ENCODE data around the gene GRIPAP1.

GRIPAP1 gene

GRCh38 chrX:49041744-49042580 is 39.9 kb upstream of the GRIPAP1 start:
- TF ChIP-seq MAX (IDR thresholded peaks at IDR 0.05; ENCODE audit: low read depth, low read length) (no peak), POLR2A (IDR thresholded peaks at IDR 0.05; ENCODE audit: extremely low read depth, insufficient read length) (no peak), CTCF (IDR thresholded peaks at IDR 0.05; ENCODE audit: low read depth, low read length) (no peak), MYC (IDR thresholded peaks at IDR 0.05; ENCODE audit: low read depth, low read length) (no peak)
- peak overlapping the region; percentile 64 for H3K4me3 ChIP-seq (ENCODE audit: low read depth, low read length)
- peak; percentile 58 for DNase-seq (ENCODE audit: low read depth)

GRCh38 chrX:49040376-49040955 is 38.4 kb upstream of the GRIPAP1 start:
- TF ChIP-seq MAX (IDR thresholded peaks at IDR 0.05; ENCODE audit: low read depth, low read length): no peak
- TF ChIP-seq MYC (IDR thresholded peaks at IDR 0.05; ENCODE audit: low read depth, low read length): no peak
- no peak for TF ChIP-seq CTCF (IDR thresholded peaks at IDR 0.05; ENCODE audit: low read depth, low read length)
- TF ChIP-seq POLR2A (IDR thresholded peaks at IDR 0.05; ENCODE audit: extremely low read depth, insufficient read length): no peak
- no peak for DNase-seq (ENCODE audit: low read depth)
- peak overlapping the region; percentile 9 for H3K4me3 ChIP-seq (ENCODE audit: low read depth, low read length)

GRCh38 chrX:49039598-49040375 is 37.7 kb upstream of the GRIPAP1 start:
- H3K4me3 ChIP-seq (ENCODE audit: low read depth, low read length): peak overlapping the region; percentile 9
- DNase-seq (ENCODE audit: low read depth): peak; percentile 96
- no peak for TF ChIP-seq MYC (IDR thresholded peaks at IDR 0.05; ENCODE audit: low read depth, low read length)
- peak; percentile 3 for TF ChIP-seq CTCF (IDR thresholded peaks at IDR 0.05; ENCODE audit: low read depth, low read length)

- DNase-seq (ENCODE audit: low read depth): no peak
- no peak overlapping the region for H3K4me3 ChIP-seq (ENCODE audit: low read depth, low read length)
- TF ChIP-seq CTCF (IDR thresholded peaks at IDR 0.05; ENCODE audit: low read depth, low read length): no peak
- no peak for TF ChIP-seq MAX (IDR thresholded peaks at IDR 0.05; ENCODE audit: low read depth, low read length)
- TF ChIP-seq POLR2A (IDR thresholded peaks at IDR 0.05; ENCODE audit: extremely low read depth, insufficient read length): no peak
- no peak for TF ChIP-seq MYC (IDR thresholded peaks at IDR 0.05; ENCODE audit: low read depth, low read length)
Measured at GRCh38 chrX:49037883-49038475, 35.9 kb upstream of the GRIPAP1 start.

GRCh38 chrX:49030283-49030682 is 28.2 kb upstream of the GRIPAP1 start:
- no peak for DNase-seq (ENCODE audit: low read depth)
- H3K4me3 ChIP-seq (ENCODE audit: low read depth, low read length): no peak overlapping the region
- TF ChIP-seq POLR2A (IDR thresholded peaks at IDR 0.05; ENCODE audit: extremely low read depth, insufficient read length) (no peak), MYC (IDR thresholded peaks at IDR 0.05; ENCODE audit: low read depth, low read length) (no peak), CTCF (IDR thresholded peaks at IDR 0.05; ENCODE audit: low read depth, low read length) (no peak), MAX (IDR thresholded peaks at IDR 0.05; ENCODE audit: low read depth, low read length) (no peak)
